NB4 (cell line): ENCODE data around the gene NDUFAF4.
A peak's percentile ranks its signal among the peaks of the same experiment; 100 is the strongest.

ENCODE experiments used
- DNase-seq: peaks from one replicate; pipeline ENCODE4 v3.0.0; 2010; ENCODE audit warnings: low read depth
- H3K4me3 ChIP-seq: one replicate; pipeline ENCODE4 v1.5.1; 2011; ENCODE audit warnings: mild to moderate bottlenecking, low read depth, low read length, moderate library complexity
- CTCF ChIP-seq: IDR thresholded peaks from one replicate; pipeline ENCODE4 v1.5.1; 2012; ENCODE audit warnings: low read depth, low read length
- MAX ChIP-seq: IDR thresholded peaks from 2 replicates; pipeline ENCODE4 v1.6.1; 2011; ENCODE audit warnings: low read depth, low read length
- MYC ChIP-seq: IDR thresholded peaks from 2 replicates; pipeline ENCODE4 v1.6.1; 2011; ENCODE audit warnings: low read depth, low read length
- POLR2A ChIP-seq: IDR thresholded peaks from 2 replicates; pipeline ENCODE4 v1.6.1; 2011; ENCODE audit warnings: mild to moderate bottlenecking; ENCODE audit not compliant: insufficient read length; ENCODE audit errors: extremely low read depth

The NDUFAF4 gene

GRCh38 chr6:96897396-96898240 lies at the start of gene NDUFAF4:
NDUFAF4 (minus strand) TSS chr6:96897891; CDS start chr6:96897801, 90 bp downstream.
- H3K4me3 ChIP-seq = peak within 1 kb of the TSS; percentile 85
- peak; percentile 96 for DNase-seq
- TF ChIP-seq POLR2A (peak; percentile 79), MYC (peak; percentile 73), CTCF (peak; percentile 75), MAX (peak; percentile 90)

GRCh38 chr6:96947055-96947454 lies 49.4 kb upstream of the NDUFAF4 start:
- H3K4me3 ChIP-seq = no peak overlapping the region
- no peak for DNase-seq
- TF ChIP-seq MYC (no peak), MAX (no peak), CTCF (no peak), POLR2A (no peak)

GRCh38 chr6:96943555-96944215 lies 46.0 kb upstream of the NDUFAF4 start:
- DNase-seq = no peak
- no peak overlapping the region for H3K4me3 ChIP-seq
- TF ChIP-seq MYC = no peak
- TF ChIP-seq POLR2A = no peak
- TF ChIP-seq CTCF = no peak
- TF ChIP-seq MAX = no peak

- DNase-seq = no peak
- no peak overlapping the region for H3K4me3 ChIP-seq
- TF ChIP-seq MYC (no peak), MAX (no peak), CTCF (no peak), POLR2A (no peak)
Measured at GRCh38 chr6:96942676-96943075, 45.0 kb upstream of the NDUFAF4 start.

- TF ChIP-seq MYC (no peak), MAX (no peak), POLR2A (no peak), CTCF (no peak)
- H3K4me3 ChIP-seq = no peak overlapping the region
- DNase-seq = no peak
Measured at GRCh38 chr6:96940322-96940721, 42.6 kb upstream of the NDUFAF4 start.
